Right kidney (tissue), 1 donor: ENCODE data around the gene DPYSL4.

Experiments used
- DNase-seq: peaks from one replicate; pipeline ENCODE4 v3.0.0-alpha.2; 2016

Gene DPYSL4

DNA sequence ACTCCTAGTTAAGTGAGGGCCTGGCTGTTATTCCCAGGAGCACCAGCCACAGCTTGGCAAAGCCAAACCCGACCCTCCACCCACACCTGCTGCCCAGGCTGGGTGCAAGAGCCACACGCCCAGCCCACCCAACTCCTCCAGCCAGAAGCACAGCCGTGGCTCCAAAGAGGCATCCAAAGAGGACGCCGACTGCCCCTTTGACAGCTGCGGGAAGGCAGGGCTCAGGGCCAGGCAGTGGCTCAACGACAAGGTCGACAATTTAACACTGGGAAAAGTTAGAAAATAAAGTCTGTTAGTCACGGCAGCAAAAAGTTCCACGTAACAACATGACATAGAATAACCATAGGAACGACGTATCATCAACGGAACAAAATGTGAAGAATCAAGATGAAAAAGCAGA, 54.3 kb downstream of the DPYSL4 start:
- no peak for DNase-seq

DNA sequence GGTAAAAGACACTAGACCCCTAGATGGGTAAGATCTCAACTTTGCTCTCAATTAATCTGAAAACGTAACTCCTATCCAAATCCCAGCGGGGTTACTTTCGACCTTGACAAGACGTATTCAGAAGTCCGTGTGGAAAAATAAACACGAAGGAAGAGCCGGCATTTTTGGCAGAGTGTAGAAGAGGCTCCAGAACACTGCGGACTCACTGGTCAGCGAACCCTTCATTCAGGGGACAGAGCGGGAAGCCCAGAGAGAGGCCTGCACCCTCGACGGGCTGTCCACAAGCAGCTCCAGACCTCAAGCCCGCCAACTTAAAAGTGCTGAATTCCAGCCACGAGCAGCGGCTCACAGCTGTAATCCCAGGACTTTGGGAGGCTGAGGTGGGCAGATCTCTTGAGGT, 54.7 kb downstream of the DPYSL4 start:
- DNase-seq = no peak

GRCh38 chr10:132242103-132242840, 55.5 kb downstream of the DPYSL4 start:
- DNase-seq = no peak

GRCh38 chr10:132243141-132243540, 56.4 kb downstream of the DPYSL4 start:
- DNase-seq = no peak

- no peak for DNase-seq
These were observed 56.9 kb downstream of the DPYSL4 start for GRCh38 chr10:132243626-132244025.

- DNase-seq = no peak
These were observed 58.3 kb downstream of the DPYSL4 start for GRCh38 chr10:132245056-132245455.

GRCh38 chr10:132246296-132246695, 59.5 kb downstream of the DPYSL4 start:
- no peak for DNase-seq

DNA sequence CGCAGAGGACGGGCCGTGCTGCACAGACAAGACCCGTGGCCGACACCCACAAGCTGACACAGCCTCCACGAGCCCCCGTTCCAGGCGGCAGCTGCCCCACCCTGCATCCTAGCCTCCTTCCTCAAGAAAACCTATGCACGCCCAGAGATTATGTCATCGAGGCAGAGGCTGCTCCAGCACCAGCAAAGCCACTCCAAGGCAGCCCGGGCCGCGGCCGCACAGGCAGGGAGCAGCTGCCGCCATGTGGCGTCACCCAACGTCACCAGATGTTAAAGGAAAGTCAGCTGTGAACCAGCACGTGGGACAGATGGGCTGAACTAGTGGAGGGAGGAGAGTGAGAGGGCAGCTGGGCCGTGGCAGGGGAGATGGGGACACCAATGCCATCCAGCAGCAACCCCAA, 61.2 kb downstream of the DPYSL4 start:
- no peak for DNase-seq

- DNase-seq = no peak
These were observed 61.9 kb downstream of the DPYSL4 start for GRCh38 chr10:132248455-132249225.

DNA sequence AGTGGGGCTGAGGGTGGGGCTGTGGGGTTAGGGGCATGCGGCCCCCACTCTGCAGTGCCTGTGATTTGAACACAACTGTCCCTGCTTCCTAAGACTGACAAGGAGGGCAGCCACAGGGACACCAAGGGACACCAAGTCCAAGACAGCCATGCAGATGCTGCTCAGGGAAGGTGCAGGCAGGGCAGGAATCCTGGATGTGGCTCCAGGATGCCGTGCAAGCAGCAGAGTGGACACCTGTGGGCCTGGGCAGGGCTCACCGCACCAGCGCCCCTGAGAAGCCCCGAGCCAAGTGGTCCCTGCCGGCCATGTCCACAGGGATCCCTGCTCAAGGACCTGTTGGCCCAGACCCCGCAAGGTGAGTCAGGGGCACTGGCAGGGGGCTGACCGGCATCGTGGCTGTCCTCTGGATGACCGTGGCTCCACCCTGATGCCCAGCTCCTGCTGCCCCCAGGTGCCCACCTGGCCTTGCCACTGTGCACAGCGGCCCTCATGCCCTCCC, 62.5 kb downstream of the DPYSL4 start:
- DNase-seq = no peak

DNA sequence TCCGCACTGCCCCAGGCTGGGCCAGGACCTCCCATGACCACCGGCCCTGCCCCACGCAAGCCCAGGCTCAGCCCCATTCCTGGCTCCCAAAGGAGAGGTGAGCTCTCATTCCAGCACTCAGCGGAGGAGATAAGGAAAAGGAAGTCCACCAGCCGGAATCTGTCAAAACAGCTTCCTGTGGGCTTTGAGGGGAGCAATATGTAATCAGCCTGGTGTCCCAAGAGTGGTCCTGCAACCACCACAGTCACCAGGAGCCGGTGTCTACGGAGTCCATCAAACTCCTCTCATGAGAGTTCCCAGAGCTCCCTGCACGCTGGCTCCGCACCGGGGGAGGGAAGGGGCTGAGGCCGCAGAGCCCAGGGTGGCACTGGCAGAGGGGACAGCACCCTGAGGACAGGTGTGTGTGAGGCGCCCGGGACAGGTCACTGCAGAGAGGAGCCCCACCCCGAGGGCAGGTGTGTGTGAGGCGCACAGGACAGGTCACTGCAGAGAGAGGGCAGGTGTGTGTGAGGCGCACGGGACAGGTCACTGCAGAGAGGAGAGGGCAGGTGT, 63.2 kb downstream of the DPYSL4 start:
- no peak for DNase-seq

- no peak for DNase-seq
These were observed 64.0 kb downstream of the DPYSL4 start for GRCh38 chr10:132250481-132251475.

GRCh38 chr10:132251928-132252327, 65.2 kb downstream of the DPYSL4 start:
- DNase-seq = no peak

- DNase-seq = no peak
These were observed 65.7 kb downstream of the DPYSL4 start for GRCh38 chr10:132252412-132252811.

GRCh38 chr10:132253092-132253687, 66.4 kb downstream of the DPYSL4 start:
- DNase-seq = no peak

DNA sequence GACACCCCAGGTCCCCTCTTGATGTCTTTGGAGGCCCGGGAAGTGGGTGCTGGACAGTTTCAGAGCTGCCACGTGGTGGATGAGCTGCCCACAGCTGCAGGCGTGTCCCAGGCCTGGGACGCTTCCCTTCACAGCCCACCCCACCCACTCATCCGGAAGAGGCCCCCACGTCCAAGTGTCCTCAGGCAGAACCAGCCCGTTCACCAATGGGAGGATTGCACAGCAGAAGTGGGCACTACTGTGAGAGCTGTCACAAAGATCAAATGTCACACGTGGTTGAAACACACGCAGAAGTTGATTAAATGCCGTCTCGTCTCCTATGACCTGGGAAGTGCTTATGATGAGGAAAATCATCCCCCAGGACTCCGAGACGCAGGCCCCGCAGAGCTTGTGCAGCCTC, 68.1 kb downstream of the DPYSL4 start:
- DNase-seq = no peak
